BLaER1 (cell line): ENCODE data around the gene PPP1R12B.

Experiments
- H3K27ac ChIP-seq: shearing (Covaris generic); formaldehyde crosslinking; 2 replicates; pipeline ENCODE4 v1.8.1; 2022
- H3K27me3 ChIP-seq: shearing (Covaris generic); formaldehyde crosslinking; 2 replicates; pipeline ENCODE4 v1.8.1; 2022
- H3K36me3 ChIP-seq: shearing (Covaris generic); formaldehyde crosslinking; 2 replicates; pipeline ENCODE4 v1.8.1; 2022
- H3K4me1 ChIP-seq: shearing (Covaris generic); formaldehyde crosslinking; 2 replicates; pipeline ENCODE4 v1.8.1; 2022
- H3K4me2 ChIP-seq: shearing (Covaris generic); formaldehyde crosslinking; 2 replicates; pipeline ENCODE4 v1.8.1; 2022
- H3K4me3 ChIP-seq: shearing (Covaris generic); formaldehyde crosslinking; 2 replicates; pipeline ENCODE4 v1.8.1; 2022
- H3K9ac ChIP-seq: shearing (Covaris generic); formaldehyde crosslinking; 2 replicates; pipeline ENCODE4 v1.8.1; 2022
- H3K9me3 ChIP-seq: shearing (Covaris generic); formaldehyde crosslinking; 2 replicates; pipeline ENCODE4 v1.8.1; 2022
- H4K20me1 ChIP-seq: shearing (Covaris generic); formaldehyde crosslinking; 2 replicates; pipeline ENCODE4 v1.8.1; 2022
- Cebpa-rat ChIP-seq: shearing (Covaris generic); IDR thresholded peaks from 2 replicates; pipeline ENCODE4 v1.8.1; 2022

The PPP1R12B gene

GRCh38 chr1:202348509-202349205 lies at the start of gene PPP1R12B:
Gene PPP1R12B (plus strand): TSS chr1:202348699. CDS start chr1:202348852, 153 bp downstream.
- peaks cover 22% of the 10 kb centered on the region for H3K4me1 ChIP-seq
- no peak for TF ChIP-seq Cebpa-rat
- peak within 1 kb of the TSS; percentile 87 for H3K9ac ChIP-seq
- no peaks in the 10 kb centered on the region for H3K9me3 ChIP-seq
- peak within 1 kb of the TSS; percentile 74 for H3K27ac ChIP-seq
- peak within 1 kb of the TSS; percentile 95 for H3K4me3 ChIP-seq
- H3K4me2 ChIP-seq: peak within 1 kb of the TSS; percentile 96
- H3K27me3 ChIP-seq: no peaks in the 10 kb centered on the region
- H4K20me1 ChIP-seq: no peaks in the 10 kb centered on the region
- H3K36me3 ChIP-seq: no peaks in the 10 kb centered on the region

GRCh38 chr1:202302166-202302565 lies 46.3 kb upstream of the PPP1R12B start:
- no peak overlapping the region for H3K4me3 ChIP-seq
- H3K36me3 ChIP-seq: peaks cover 60% of the 10 kb centered on the region
- H3K4me2 ChIP-seq: no peak overlapping the region
- peaks cover 46% of the 10 kb centered on the region for H3K4me1 ChIP-seq
- no peak for TF ChIP-seq Cebpa-rat
- no peaks in the 10 kb centered on the region for H4K20me1 ChIP-seq
- H3K27me3 ChIP-seq: no peaks in the 10 kb centered on the region
- H3K9me3 ChIP-seq: no peaks in the 10 kb centered on the region
- H3K27ac ChIP-seq: no peak overlapping the region
- H3K9ac ChIP-seq: no peak overlapping the region

GRCh38 chr1:202304375-202304774 lies 44.1 kb upstream of the PPP1R12B start:
- H3K9ac ChIP-seq: no peak overlapping the region
- no peaks in the 10 kb centered on the region for H4K20me1 ChIP-seq
- H3K36me3 ChIP-seq: peaks cover 58% of the 10 kb centered on the region
- H3K9me3 ChIP-seq: no peaks in the 10 kb centered on the region
- H3K27me3 ChIP-seq: no peaks in the 10 kb centered on the region
- TF ChIP-seq Cebpa-rat: no peak
- no peak overlapping the region for H3K27ac ChIP-seq
- H3K4me2 ChIP-seq: peak overlapping the region; percentile 64; the same call in 1 of the 2 replicates
- no peak overlapping the region for H3K4me3 ChIP-seq
- H3K4me1 ChIP-seq: peaks cover 68% of the 10 kb centered on the region

GRCh38 chr1:202305168-202305567 lies 43.3 kb upstream of the PPP1R12B start:
- Histone ChIP-seq H3K9me3 (no peaks in the 10 kb centered on the region), H3K36me3 (peaks cover 54% of the 10 kb centered on the region), H3K4me1 (peaks cover 76% of the 10 kb centered on the region), H3K27ac (peak overlapping the region; percentile 14), H3K9ac (0 out of 2 replicates have a peak overlapping the region, but pooled peaks have one; percentile 47), H3K4me2 (peak overlapping the region; percentile 64), H4K20me1 (no peaks in the 10 kb centered on the region), H3K4me3 (no peak overlapping the region), H3K27me3 (no peaks in the 10 kb centered on the region)
- no peak for TF ChIP-seq Cebpa-rat

- no peak for TF ChIP-seq Cebpa-rat
- Histone ChIP-seq H3K4me2 (peak overlapping the region; percentile 19; the same call in 1 of the 2 replicates), H3K4me3 (no peak overlapping the region), H3K36me3 (peaks cover 53% of the 10 kb centered on the region), H3K4me1 (peaks cover 92% of the 10 kb centered on the region), H3K27me3 (no peaks in the 10 kb centered on the region), H3K9me3 (no peaks in the 10 kb centered on the region), H3K27ac (peak overlapping the region; percentile 21; the same call in 1 of the 2 replicates), H4K20me1 (no peaks in the 10 kb centered on the region), H3K9ac (no peak overlapping the region)
These were observed 41.8 kb upstream of the PPP1R12B start for GRCh38 chr1:202306535-202307345.

GRCh38 chr1:202310071-202310725 lies 38.3 kb upstream of the PPP1R12B start:
- Histone ChIP-seq H3K36me3 (peaks cover 37% of the 10 kb centered on the region), H3K27ac (no peak overlapping the region), H3K9ac (no peak overlapping the region), H4K20me1 (no peaks in the 10 kb centered on the region), H3K4me2 (peak overlapping the region; percentile 84), H3K9me3 (no peaks in the 10 kb centered on the region), H3K4me1 (peaks cover 97% of the 10 kb centered on the region), H3K27me3 (no peaks in the 10 kb centered on the region), H3K4me3 (no peak overlapping the region)
- no peak for TF ChIP-seq Cebpa-rat

GRCh38 chr1:202310746-202311145 lies 37.8 kb upstream of the PPP1R12B start:
- peaks cover 32% of the 10 kb centered on the region for H3K36me3 ChIP-seq

GRCh38 chr1:202311875-202312635 lies 36.4 kb upstream of the PPP1R12B start:
- Histone ChIP-seq H3K4me1 (peaks cover 83% of the 10 kb centered on the region), H4K20me1 (no peaks in the 10 kb centered on the region), H3K36me3 (peaks cover 22% of the 10 kb centered on the region), H3K9ac (0 out of 2 replicates have a peak overlapping the region, but pooled peaks have one; percentile 13), H3K27ac (no peak overlapping the region; the same call in 1 of the 2 replicates), H3K4me3 (no peak overlapping the region), H3K27me3 (no peaks in the 10 kb centered on the region), H3K4me2 (peak overlapping the region; percentile 84), H3K9me3 (no peaks in the 10 kb centered on the region)
- TF ChIP-seq Cebpa-rat: no peak

More at GRCh38 chr1:202310746-202311145, 37.8 kb upstream of the PPP1R12B start:
- Histone ChIP-seq H4K20me1 (no peaks in the 10 kb centered on the region), H3K4me3 (no peak overlapping the region), H3K4me2 (peak overlapping the region; percentile 84), H3K9ac (no peak overlapping the region), H3K4me1 (peaks cover 95% of the 10 kb centered on the region), H3K27me3 (no peaks in the 10 kb centered on the region), H3K9me3 (no peaks in the 10 kb centered on the region), H3K27ac (no peak overlapping the region)
- no peak for TF ChIP-seq Cebpa-rat

GRCh38 chr1:202315576-202316168 lies 32.8 kb upstream of the PPP1R12B start:
- no peak for TF ChIP-seq Cebpa-rat
- Histone ChIP-seq H3K4me3 (no peak overlapping the region), H3K4me1 (peaks cover 46% of the 10 kb centered on the region), H3K4me2 (no peak overlapping the region), H4K20me1 (no peaks in the 10 kb centered on the region), H3K27me3 (no peaks in the 10 kb centered on the region), H3K27ac (no peak overlapping the region), H3K9ac (no peak overlapping the region), H3K9me3 (no peaks in the 10 kb centered on the region), H3K36me3 (peaks cover 41% of the 10 kb centered on the region)
